Fibroblast of skin of right quadriceps (primary cell): ENCODE data around the gene TMED5.

ENCODE experiments used
- DNase-seq: peaks from one replicate; pipeline ENCODE4 v3.0.0-alpha.2; 2013

The TMED5 gene

DNA sequence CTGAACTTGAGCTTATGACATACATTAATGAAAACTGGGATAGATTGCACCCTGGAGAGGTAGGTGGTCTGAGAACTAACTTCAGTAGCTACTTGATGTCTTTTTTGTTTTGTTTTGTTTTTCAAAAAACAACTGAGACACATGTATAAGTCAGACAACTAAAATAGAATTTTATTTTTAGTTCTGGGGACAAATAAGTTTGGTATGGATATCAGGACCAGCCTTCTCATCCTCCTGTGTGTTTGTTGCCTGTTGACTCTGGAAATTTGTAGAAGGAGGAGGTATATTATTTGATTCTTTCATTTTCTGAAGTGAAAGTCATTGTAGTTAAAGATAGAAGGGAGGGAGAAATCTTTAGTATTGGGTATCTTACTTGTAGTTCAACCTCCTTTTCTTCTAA lies 59.6 kb downstream of the TMED5 start:
- no peak for DNase-seq

DNA sequence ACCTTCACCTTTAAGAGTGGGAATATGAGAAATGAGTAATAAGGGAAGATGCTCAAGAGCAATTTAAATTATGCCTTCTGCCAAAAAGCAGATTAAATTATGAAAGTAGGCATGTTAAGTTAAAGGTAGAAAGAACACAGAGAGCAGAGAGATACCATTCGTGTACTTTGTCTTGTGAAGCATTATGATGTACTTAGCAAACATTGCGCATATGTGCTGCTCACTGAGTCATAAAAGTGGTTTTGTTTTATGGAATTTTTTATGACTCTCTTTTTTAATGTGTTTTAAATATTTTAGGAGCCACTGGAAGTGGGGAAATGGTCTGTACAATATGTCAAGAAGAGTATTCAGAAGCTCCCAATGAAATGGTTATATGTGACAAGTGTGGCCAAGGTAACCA lies 65.8 kb downstream of the TMED5 start:
- peak; percentile 50 for DNase-seq

DNA sequence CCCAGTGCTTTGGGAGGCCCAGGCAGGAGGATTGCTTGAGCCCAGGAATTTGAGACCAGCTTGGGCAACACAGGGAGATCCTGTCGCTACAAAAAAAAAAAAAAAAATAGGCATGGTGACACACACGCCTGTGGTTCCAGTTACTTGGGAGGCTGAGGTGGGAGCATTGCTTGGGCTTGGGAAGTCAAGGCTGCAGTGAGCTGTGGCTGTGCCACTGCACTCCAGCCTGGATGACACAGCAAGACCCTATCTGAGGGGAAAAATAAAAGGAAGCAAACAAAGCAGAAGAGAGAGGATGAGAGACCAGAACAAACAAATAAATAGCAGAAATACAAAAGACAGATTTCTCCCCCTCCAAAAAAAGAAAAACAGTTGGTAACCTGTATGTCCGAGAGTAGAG lies 67.1 kb downstream of the TMED5 start:
- DNase-seq: no peak

DNA sequence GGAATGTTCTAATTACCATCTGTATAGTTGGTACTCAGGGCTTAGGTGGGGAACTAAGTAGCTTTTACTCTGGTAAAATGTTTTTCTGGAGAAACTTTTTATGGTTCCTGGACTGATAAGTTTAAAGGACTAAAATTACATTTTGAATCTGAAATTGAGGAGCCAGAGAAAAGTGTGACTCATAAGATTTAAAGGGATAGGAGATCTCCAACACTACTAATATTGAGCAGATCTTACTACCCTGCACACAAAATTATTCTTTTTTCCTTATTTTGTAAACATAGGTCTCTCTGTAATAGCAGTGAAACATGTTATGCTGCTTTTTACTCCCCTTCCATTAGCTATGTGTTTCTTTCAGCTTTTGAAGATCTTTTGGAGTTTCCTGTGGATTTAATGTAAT lies 68.7 kb downstream of the TMED5 start:
- no peak for DNase-seq

DNA sequence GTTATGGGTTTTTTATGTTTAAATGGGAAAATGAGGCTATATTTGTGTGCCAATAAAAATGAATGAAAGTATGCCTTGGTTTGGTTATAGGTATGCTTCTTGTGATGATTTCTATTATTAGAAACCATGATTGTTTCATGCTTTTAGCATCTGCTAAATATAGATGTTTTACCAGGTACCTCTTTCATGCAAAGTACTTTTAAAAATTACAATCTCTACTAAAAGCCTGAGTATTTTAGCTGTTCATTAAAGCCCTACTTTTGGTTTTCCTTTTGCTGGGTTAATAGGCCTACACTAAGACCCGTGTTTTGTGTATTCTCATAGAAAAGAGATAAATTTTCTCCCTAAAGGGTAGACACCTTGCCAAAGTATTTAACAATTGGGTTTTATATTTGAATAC lies 69.1 kb downstream of the TMED5 start:
- DNase-seq: no peak

DNA sequence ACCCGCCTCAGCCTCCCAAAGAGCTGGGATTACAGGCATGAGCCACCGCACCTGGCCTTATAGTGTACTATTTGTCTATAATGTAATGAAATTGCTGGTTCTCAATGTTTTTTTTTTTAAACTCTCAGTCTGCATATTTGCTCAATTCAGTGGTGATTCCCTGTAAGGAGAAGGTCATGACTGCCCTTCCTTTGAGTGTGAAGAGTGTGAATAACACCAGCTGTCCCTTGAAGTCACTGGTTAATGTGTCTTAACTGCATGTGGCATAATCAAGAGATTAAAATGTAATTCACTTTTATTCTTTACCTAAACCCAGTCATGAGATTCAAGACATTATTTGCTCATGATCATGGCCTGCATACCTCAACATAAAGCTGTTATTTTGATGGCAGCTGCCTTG lies 70.6 kb downstream of the TMED5 start:
- DNase-seq: no peak

DNA sequence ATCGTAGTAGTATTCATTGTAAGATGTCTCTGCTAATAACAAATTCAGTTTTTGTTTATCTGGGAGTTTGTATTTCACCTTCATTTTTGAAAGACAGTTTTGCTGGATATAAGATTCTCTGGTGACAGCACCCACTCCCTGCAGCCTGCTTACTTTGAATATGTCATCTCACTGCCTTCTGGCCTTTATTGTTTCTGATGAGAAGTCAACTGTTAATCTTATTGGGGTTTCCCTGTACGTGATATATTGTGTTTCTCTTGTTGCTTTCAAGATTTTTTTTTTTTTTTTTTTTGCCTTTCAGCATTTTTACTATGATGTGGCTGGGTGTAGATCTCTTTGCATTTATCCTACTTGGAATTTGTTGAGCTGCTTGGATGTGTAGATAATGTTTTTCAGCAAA lies 71.9 kb downstream of the TMED5 start:
- DNase-seq: no peak

DNA sequence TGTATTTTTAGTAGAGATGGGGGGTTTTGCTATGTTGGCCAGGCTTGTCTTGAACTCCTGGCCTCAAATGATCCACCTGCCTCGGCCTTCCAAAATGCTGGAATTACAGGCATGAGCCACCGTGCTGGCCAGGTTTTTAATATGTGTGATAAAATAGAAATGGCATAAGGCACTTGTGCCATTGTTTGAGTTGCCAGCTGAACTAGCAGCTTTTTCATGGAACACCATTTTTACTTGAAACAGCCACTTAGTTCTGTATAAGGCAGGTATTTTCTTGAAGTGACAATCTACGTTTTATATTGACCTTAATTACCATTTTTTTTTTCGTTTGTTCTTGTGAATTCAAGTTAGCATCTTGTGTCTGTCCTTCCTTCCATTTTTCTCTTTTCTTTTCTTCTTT lies 72.8 kb downstream of the TMED5 start:
- DNase-seq: no peak

DNA sequence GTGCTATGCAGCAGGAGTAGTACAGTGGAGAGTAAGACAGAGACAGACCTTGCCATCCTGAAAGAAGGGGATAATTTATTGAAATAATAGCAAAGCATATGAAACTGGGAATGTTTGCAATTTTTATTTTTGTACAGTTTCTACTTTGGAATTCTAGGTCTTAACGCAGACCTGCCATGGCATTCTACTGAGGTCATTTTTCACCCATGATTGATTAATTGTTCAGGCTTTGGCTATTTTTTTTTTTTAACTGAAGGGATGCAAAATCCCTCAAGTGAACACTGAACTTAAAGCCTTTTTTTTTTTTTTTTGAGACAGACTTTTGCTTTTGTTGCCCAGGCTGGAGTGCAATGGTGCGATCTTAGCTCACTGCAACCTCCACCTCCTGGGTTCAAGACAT lies 74.0 kb downstream of the TMED5 start:
- DNase-seq: peak; percentile 7

DNA sequence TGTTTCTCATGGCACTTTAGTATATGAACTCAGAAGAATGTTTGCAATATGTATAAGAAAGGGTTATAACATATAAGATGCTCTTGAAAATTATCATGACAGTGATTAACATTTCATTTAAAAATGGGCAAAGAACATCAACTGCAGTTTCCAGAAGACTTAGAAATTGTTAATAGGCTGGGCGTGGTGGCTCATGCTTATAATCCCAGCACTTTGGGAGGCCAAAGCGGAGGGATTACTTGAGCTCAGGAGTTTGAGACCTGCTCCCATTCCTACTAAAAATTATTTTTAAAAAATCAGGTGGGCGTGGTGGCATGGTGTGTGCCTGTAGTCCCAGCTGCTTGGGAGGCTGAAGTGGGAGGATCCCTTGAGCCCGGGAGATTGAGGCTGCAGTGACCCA lies 78.1 kb downstream of the TMED5 start:
- DNase-seq: no peak
